H1 (cell line): ENCODE results near the gene DSCAM. TPM values are rescaled to one million over a fixed set of nuclear protein-coding genes. Genes with fewer than 3 reads are reported as not detected.

ENCODE experiments used
- CTCF ChIA-PET: fragments of 300-600 bp; sonication (Branson Sonifier 250); formaldehyde crosslinking; loops from one replicate; lab custom pipeline; 2021; ENCODE audit not compliant: partially characterized antibody; lab: Charles Lee
- POLR2A ChIA-PET: fragments of 300-600 bp; sonication (Branson Sonifier 250); formaldehyde crosslinking; loops from one replicate; lab custom pipeline; 2021; ENCODE audit warnings: inconsistent platforms; ENCODE audit not compliant: partially characterized antibody; lab: Charles Lee
- DNase-seq, 2 experiments: peaks; one replicate each; pipeline versions ENCODE4 v3.0.0 to v3.0.0-alpha.2; 2010 to 2022; ENCODE audit warnings: low spot score in 2 of 2, low read depth in 1 of 2, mixed read lengths in 1 of 2
- FAIRE-seq: peaks from 2 replicates; lab custom pipeline; 2011; peaks lifted over from hg19 to GRCh38; lab: Jason Lieb, UNC
- H2AFZ ChIP-seq: 2 replicates; pipeline ENCODE4 v1.8.1; 2012; ENCODE audit warnings: low read length, inconsistent platforms
- H2AK5ac ChIP-seq: 2 replicates; pipeline ENCODE4 v1.6.1; 2013; ENCODE audit warnings: low read depth, low read length
- H2BK120ac ChIP-seq: replicated peaks from 2 replicates; pipeline ENCODE3; 2013; ENCODE audit warnings: low read depth, low read length, inconsistent platforms
- H2BK12ac ChIP-seq: 2 replicates; pipeline ENCODE4 v1.6.1; 2013; ENCODE audit warnings: low read depth, low read length
- H2BK15ac ChIP-seq: 2 replicates; pipeline ENCODE4 v1.6.1; 2013; ENCODE audit warnings: low read length
- H2BK20ac ChIP-seq: 2 replicates; pipeline ENCODE4 v1.6.1; 2013; ENCODE audit warnings: low read length
- H2BK5ac ChIP-seq: 2 replicates; pipeline ENCODE4 v1.6.1; 2013; ENCODE audit warnings: low read depth, low read length
- H3K14ac ChIP-seq: 2 replicates; pipeline ENCODE4 v1.6.1; 2013; ENCODE audit warnings: inconsistent platforms; ENCODE audit not compliant: insufficient read length
- H3K18ac ChIP-seq: 2 replicates; pipeline ENCODE4 v1.6.1; 2013; ENCODE audit warnings: low read length; ENCODE audit errors: extremely low read depth
- H3K23ac ChIP-seq: 2 replicates; pipeline ENCODE4 v1.6.1; 2013; ENCODE audit warnings: inconsistent platforms; ENCODE audit not compliant: insufficient read length
- H3K23me2 ChIP-seq: 2 replicates; pipeline ENCODE4 v1.6.1; 2013; ENCODE audit warnings: low read depth, low read length
- H3K27ac ChIP-seq: 2 replicates; pipeline ENCODE4 v1.6.1; 2011; ENCODE audit warnings: low read depth, low read length, inconsistent platforms
- H3K27me3 ChIP-seq, 4 experiments: replicated peaks in 1 of 4; 1 replicate in 1 of 4; 2 replicates in 3 of 4; pipeline versions ENCODE4 v1.6.1 to v1.8.1; 2011 to 2013; ENCODE audit warnings: low read length in 3 of 4, mild to moderate bottlenecking in 3 of 4, inconsistent platforms in 2 of 4, mixed read lengths in 2 of 4, moderate library complexity in 1 of 4; ENCODE audit not compliant: control insufficient read depth in 3 of 4, insufficient read depth in 3 of 4; ENCODE audit errors: extremely low read depth in 1 of 4
- H3K36me3 ChIP-seq, 4 experiments: 2 replicates each; pipeline versions ENCODE4 v1.6.1 to v1.8.1; 2011 to 2013; ENCODE audit warnings: mild to moderate bottlenecking in 4 of 4, low read length in 3 of 4, moderate library complexity in 2 of 4, control low read depth in 1 of 4, inconsistent platforms in 1 of 4; ENCODE audit not compliant: insufficient read depth in 4 of 4, control insufficient read depth in 2 of 4
- H3K4ac ChIP-seq: replicated peaks from 2 replicates; pipeline ENCODE3; 2013; ENCODE audit warnings: low read length, low read depth, mixed read lengths, inconsistent platforms; ENCODE audit not compliant: insufficient read length
- H3K4me1 ChIP-seq, 4 experiments: replicated peaks in 1 of 4; 1 replicate in 1 of 4; 2 replicates in 3 of 4; pipeline versions ENCODE4 v1.6.1 to v1.8.1; 2011 to 2013; ENCODE audit warnings: low read length in 3 of 4, inconsistent platforms in 2 of 4, mixed read lengths in 1 of 4; ENCODE audit not compliant: insufficient read depth in 4 of 4, control insufficient read depth in 3 of 4
- H3K4me2 ChIP-seq, 2 experiments: 2 replicates each; pipeline versions ENCODE4 v1.6.1 to v1.8.1; 2011 to 2013; ENCODE audit warnings: low read depth in 2 of 2, low read length in 2 of 2, control low read depth in 1 of 2, inconsistent platforms in 1 of 2, mild to moderate bottlenecking in 1 of 2; ENCODE audit not compliant: insufficient read depth in 1 of 2
- H3K4me3 ChIP-seq, 4 experiments: fragments of 200-600, 300-600 bp in 1 of 4; sonication (generic), shearing (Covaris generic), sonication (Bioruptor Twin) in 1 of 4; 2 replicates each; pipeline versions ENCODE4 v1.5.1 to v1.8.1; 2011 to 2016; ENCODE audit warnings: low read length in 4 of 4, low read depth in 3 of 4, control low read depth in 2 of 4, inconsistent platforms in 2 of 4, mild to moderate bottlenecking in 2 of 4, mixed read lengths in 1 of 4, moderate library complexity in 1 of 4; ENCODE audit not compliant: insufficient read depth in 2 of 4; ENCODE audit errors: extremely low read depth in 1 of 4
- H3K56ac ChIP-seq: replicated peaks from 2 replicates; pipeline ENCODE3; 2013; ENCODE audit warnings: low read depth, mild to moderate bottlenecking, mixed read lengths, low read length, inconsistent platforms; ENCODE audit not compliant: insufficient read length
- H3K79me1 ChIP-seq: 2 replicates; pipeline ENCODE4 v1.6.1; 2013; ENCODE audit warnings: low read depth, low read length, control low read depth
- H3K79me2 ChIP-seq, 2 experiments: 2 replicates each; pipeline versions ENCODE4 v1.6.1 to v1.8.1; 2012 to 2013; ENCODE audit warnings: low read length in 2 of 2, mild to moderate bottlenecking in 2 of 2, inconsistent platforms in 1 of 2; ENCODE audit not compliant: insufficient read depth in 2 of 2, control insufficient read depth in 1 of 2
- H3K9ac ChIP-seq, 4 experiments: replicated peaks in 1 of 4; 1 replicate in 1 of 4; 2 replicates in 3 of 4; pipeline versions ENCODE4 v1.6.1 to v1.8.1; 2011 to 2013; ENCODE audit warnings: low read depth in 3 of 4, low read length in 3 of 4, control low read depth in 2 of 4, mild to moderate bottlenecking in 2 of 4, moderate library complexity in 2 of 4, inconsistent platforms in 1 of 4; ENCODE audit errors: extremely low read depth in 1 of 4
- H3K9me3 ChIP-seq, 2 experiments: 2 replicates each; pipeline versions ENCODE4 v1.6.1 to v1.8.1; 2012 to 2013; ENCODE audit warnings: mild to moderate bottlenecking in 2 of 2, moderate library complexity in 2 of 2, control low read depth in 1 of 2, inconsistent platforms in 1 of 2, low read depth in 1 of 2, low read length in 1 of 2, mixed read lengths in 1 of 2; ENCODE audit not compliant: insufficient read depth in 2 of 2
- H4K20me1 ChIP-seq, 2 experiments: replicated peaks in 1 of 2; 2 replicates each; pipeline versions ENCODE3 to v1.8.1; 2011 to 2013; ENCODE audit warnings: inconsistent platforms in 2 of 2, low read length in 2 of 2, mild to moderate bottlenecking in 1 of 2; ENCODE audit not compliant: insufficient read depth in 2 of 2, control insufficient read depth in 1 of 2
- H4K5ac ChIP-seq: 2 replicates; pipeline ENCODE4 v1.6.1; 2013; ENCODE audit warnings: low read length, low read depth, mixed read lengths, inconsistent platforms; ENCODE audit not compliant: insufficient read length
- H4K8ac ChIP-seq: 2 replicates; pipeline ENCODE4 v1.8.0; 2013; ENCODE audit warnings: mild to moderate bottlenecking, moderate library complexity, low read length, inconsistent platforms; ENCODE audit not compliant: insufficient read depth; ENCODE audit errors: extremely low read depth
- H4K91ac ChIP-seq: replicated peaks from 2 replicates; pipeline ENCODE3; 2013; ENCODE audit warnings: low read length, mixed read lengths, inconsistent platforms; ENCODE audit not compliant: insufficient read length
- ASH2L ChIP-seq: fragments of 200-600, 300-600 bp; sonication (generic); IDR thresholded peaks from one replicate; pipeline ENCODE4 v1.7.1; 2017; ENCODE audit warnings: low read length
- BACH1 ChIP-seq: IDR thresholded peaks from 2 replicates; pipeline ENCODE4 v1.6.1; 2012; ENCODE audit warnings: low read length, improper control_type of control experiment
- CHD2 ChIP-seq: IDR thresholded peaks from 2 replicates; pipeline ENCODE4 v1.6.1; 2012; ENCODE audit warnings: low read length, improper control_type of control experiment
- FOSL1 ChIP-seq: IDR thresholded peaks from 2 replicates; pipeline ENCODE4 v1.6.1; 2011; ENCODE audit warnings: mild to moderate bottlenecking, low read depth, low read length, moderate library complexity; ENCODE audit not compliant: insufficient read depth
- GABPA ChIP-seq: IDR thresholded peaks from 2 replicates; pipeline ENCODE4 v1.6.1; 2011; ENCODE audit warnings: mild to moderate bottlenecking, low read length, moderate library complexity, borderline replicate concordance; ENCODE audit not compliant: insufficient read depth
- JUND ChIP-seq: IDR thresholded peaks from 2 replicates; pipeline ENCODE4 v1.6.1; 2011; ENCODE audit warnings: mild to moderate bottlenecking, improper control_type of control experiment, low read length
- KDM4A ChIP-seq: IDR thresholded peaks from one replicate; pipeline ENCODE4 v1.7.1; 2012; ENCODE audit warnings: low read depth, mild to moderate bottlenecking, moderate library complexity, low read length, inconsistent platforms; ENCODE audit not compliant: severe bottlenecking
- PHF8 ChIP-seq: fragments of 200-600 bp; sonication (generic); conservative IDR thresholded peaks from 2 replicates; pipeline ENCODE4 v1.7.1; 2012; ENCODE audit warnings: low read depth, mild to moderate bottlenecking, inconsistent platforms, low read length, moderate library complexity
- RNF2 ChIP-seq: fragments of 200-900, 300-1000 bp; sonication (generic); IDR thresholded peaks from 2 replicates; pipeline ENCODE4 v1.7.1; 2016; ENCODE audit warnings: borderline replicate concordance, low read depth, mild to moderate bottlenecking, antibody characterized with exemption, low read length; ENCODE audit not compliant: poor library complexity, severe bottlenecking; ENCODE audit errors: missing control alignments
- SIN3A ChIP-seq, 2 experiments: IDR thresholded peaks in 1 of 2; conservative IDR thresholded peaks in 1 of 2; 2 replicates each; pipeline ENCODE4 v1.6.1; 2011 to 2012; ENCODE audit warnings: low read length in 2 of 2, improper control_type of control experiment in 1 of 2, low read depth in 1 of 2, mild to moderate bottlenecking in 1 of 2
- WGBS, 2 experiments: shearing (Covaris generic) in 1 of 2; methylation state at CpG; one replicate each; pipeline versions ENCODE4 v1.1.6 to v1.1.7; 2013 to 2015; ENCODE audit warnings: low lambda C conversion rate in 2 of 2, mixed read lengths in 2 of 2, inconsistent platforms in 1 of 2, low coverage in 1 of 2, missing lambda C conversion rate in 1 of 2; ENCODE audit not compliant: insufficient replicate concordance in 2 of 2, insufficient coverage in 1 of 2, insufficient read length in 1 of 2; ENCODE audit errors: extremely low coverage in 1 of 2, missing lambda C conversion rate in 1 of 2; 5-methylcytosine and 5-hydroxymethylcytosine counted together
- polyA plus RNA-seq, 7 experiments: library from polyadenylated mRNA; depleted of rRNA in 3 of 7; stranded (reverse) in 5 of 7; unstranded in 2 of 7; fragments of >200 nt in 5 of 7; fragments of 200-250 nt in 2 of 7; gene quantifications; 1 replicate in 5 of 7; 2 replicates in 1 of 7; 4 replicates in 1 of 7; pipeline versions ENCODE4 v1.2.1 to v1.2.3, GENCODE V29; 2011 to 2013; ENCODE audit warnings: missing spikeins in 2 of 7, mixed read lengths in 2 of 7
- total RNA-seq: library from RNA; stranded (reverse); fragmentation: NEBNext Ultra II Directional; extraction: Animal tissue kit (Norgen Biotek cat#: 25700); gene quantifications from 2 replicates; pipeline ENCODE4 v1.2.1, GENCODE V29; 2021
- TF ChIP-seq, protein P1 (sequence below): IDR thresholded peaks from 2 replicates; pipeline ENCODE4 v1.6.1; 2011; ENCODE audit warnings: low read depth, mild to moderate bottlenecking, low read length; ENCODE audit not compliant: insufficient read depth

The DSCAM gene
- total and polyA plus RNA-seq, 2 of the 8 experiments (the other 6 are each of a cell fraction or from before 2014, with no cell fraction given): 0.02 to 0.15 TPM

GRCh38 chr21:40567501-40567900 lies 279.5 kb downstream of the DSCAM start:
- Histone ChIP-seq H3K27me3 (no peaks in the 10 kb centered on the region), H3K36me3 (no peaks in the 10 kb centered on the region), H3K23me2 (no peaks in the 10 kb centered on the region), H3K4ac (no peak overlapping the region), H3K4me3 (no peak overlapping the region), H3K56ac (no peak overlapping the region), H3K4me1 (no peaks in the 10 kb centered on the region), H3K27ac (no peak overlapping the region), H2BK12ac (no peak overlapping the region), H2BK15ac (no peak overlapping the region), H2AK5ac (no peak overlapping the region), H3K18ac (no peak overlapping the region), H2AFZ (no peak overlapping the region), H3K14ac (no peak overlapping the region), H3K4me2 (no peak overlapping the region), H3K9me3 (no peaks in the 10 kb centered on the region), H3K79me1 (no peaks in the 10 kb centered on the region), H3K9ac (no peak overlapping the region), H4K5ac (no peak overlapping the region), H4K8ac (no peak overlapping the region), H4K91ac (no peak overlapping the region), H3K79me2 (no peaks in the 10 kb centered on the region), H2BK5ac (no peak overlapping the region), H4K20me1 (no peaks in the 10 kb centered on the region), H2BK20ac (no peak overlapping the region), H2BK120ac (no peak overlapping the region), H3K23ac (no peak overlapping the region)
- ChIA-PET CTCF (no interaction called here), POLR2A (no interaction called here)
- FAIRE-seq: no peak
- no peak for DNase-seq
- WGBS, 2 experiments: 89% methylated on average over 3 of the region's 3 CpGs; no CpG with 5 or more reads in 1 of the 2 experiments
- no peak for TF ChIP-seq BACH1
- no peak for TF ChIP-seq PHF8
- TF ChIP-seq SIN3A (conservative IDR thresholded peaks at IDR 0.05 in 1 of 2, IDR thresholded peaks at IDR 0.05 in 1 of 2; ENCODE audit: low read depth in 1 of 2, low read length in 2 of 2): no peak
- TF ChIP-seq, protein P1, sequence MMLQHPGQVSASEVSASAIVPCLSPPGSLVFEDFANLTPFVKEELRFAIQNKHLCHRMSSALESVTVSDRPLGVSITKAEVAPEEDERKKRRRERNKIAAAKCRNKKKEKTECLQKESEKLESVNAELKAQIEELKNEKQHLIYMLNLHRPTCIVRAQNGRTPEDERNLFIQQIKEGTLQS: no peak
- TF ChIP-seq ASH2L: no peak
- TF ChIP-seq KDM4A: no peak
- no peak for TF ChIP-seq FOSL1
- TF ChIP-seq JUND: no peak
- TF ChIP-seq CHD2: no peak
- no peak for TF ChIP-seq RNF2
- no peak for TF ChIP-seq GABPA
